Measurements from ENCODE around the gene ARRDC1. TPM values are rescaled to one million over a fixed set of nuclear protein-coding genes. Genes with fewer than 3 reads are reported as not detected.

The ARRDC1 gene
- total RNA-seq, 1 experiment from 2014 or later, result 47.1 TPM

DNA sequence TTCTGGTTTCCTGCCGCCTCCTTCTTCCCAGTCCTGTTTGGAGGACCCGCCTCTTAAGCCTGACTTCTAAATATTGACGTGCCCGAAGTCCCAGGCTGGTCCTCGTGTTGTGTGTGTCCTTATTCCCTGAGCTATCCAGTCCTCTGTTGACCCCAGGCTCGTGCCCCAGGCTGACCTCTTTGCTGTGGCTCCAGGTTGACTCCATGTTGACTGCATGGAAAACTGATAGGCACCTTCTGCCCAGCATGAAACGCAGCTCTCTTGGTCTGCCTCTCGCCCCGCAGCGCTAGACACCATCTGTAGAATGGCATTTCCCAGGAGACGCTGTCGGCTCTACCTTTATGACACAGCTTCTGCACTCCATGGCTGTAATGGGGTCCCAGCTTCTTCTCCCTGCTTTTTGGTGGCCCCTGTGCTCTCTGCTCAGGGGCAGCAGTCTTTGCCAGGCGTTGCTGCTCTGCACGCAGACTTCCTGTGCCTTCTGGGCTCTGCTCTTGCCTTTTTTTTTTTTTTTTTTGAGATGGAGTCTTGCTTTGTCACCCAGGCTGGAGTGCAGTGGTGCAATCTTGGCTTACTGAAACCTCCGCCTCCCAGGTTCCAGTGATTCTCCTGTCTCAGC is 41.7 kb downstream of the ARRDC1 start:
- Histone ChIP-seq H3K27me3 (ENCODE audit: control insufficient read depth, insufficient read depth, low read length) (no peaks in the 10 kb centered on the region), H3K9me3 (ENCODE audit: control insufficient read depth, insufficient read depth, low read depth, low read length) (no peaks in the 10 kb centered on the region), H3K27ac (ENCODE audit: low read length) (no peak overlapping the region), H3K36me3 (ENCODE audit: control insufficient read depth, insufficient read depth, low read length) (no peaks in the 10 kb centered on the region), H3K4me3 (ENCODE audit: low read depth in 2 of 2, low read length in 2 of 2) (no peak overlapping the region), H3K4me1 (ENCODE audit: control insufficient read depth, insufficient read depth, low read length) (no peaks in the 10 kb centered on the region)
- ChIA-PET POLR2A (no interaction called here), CTCF (interaction anchor here (0.6 kb wide), 1 partner anchor 43 kb away, joined by 3 read pairs; no protein-coding TSS in a partner anchor)
- TF ChIP-seq TCF7L2 (IDR thresholded peaks at IDR 0.05; ENCODE audit: low read depth, low read length) (no peak), POLR2AphosphoS5 (IDR thresholded peaks at IDR 0.05; ENCODE audit: low read depth, low read length) (no peak), SIN3A (IDR thresholded peaks at IDR 0.05; ENCODE audit: borderline replicate concordance, insufficient read depth, low read depth, low read length) (no peak)
- TF ChIP-seq, protein P1, sequence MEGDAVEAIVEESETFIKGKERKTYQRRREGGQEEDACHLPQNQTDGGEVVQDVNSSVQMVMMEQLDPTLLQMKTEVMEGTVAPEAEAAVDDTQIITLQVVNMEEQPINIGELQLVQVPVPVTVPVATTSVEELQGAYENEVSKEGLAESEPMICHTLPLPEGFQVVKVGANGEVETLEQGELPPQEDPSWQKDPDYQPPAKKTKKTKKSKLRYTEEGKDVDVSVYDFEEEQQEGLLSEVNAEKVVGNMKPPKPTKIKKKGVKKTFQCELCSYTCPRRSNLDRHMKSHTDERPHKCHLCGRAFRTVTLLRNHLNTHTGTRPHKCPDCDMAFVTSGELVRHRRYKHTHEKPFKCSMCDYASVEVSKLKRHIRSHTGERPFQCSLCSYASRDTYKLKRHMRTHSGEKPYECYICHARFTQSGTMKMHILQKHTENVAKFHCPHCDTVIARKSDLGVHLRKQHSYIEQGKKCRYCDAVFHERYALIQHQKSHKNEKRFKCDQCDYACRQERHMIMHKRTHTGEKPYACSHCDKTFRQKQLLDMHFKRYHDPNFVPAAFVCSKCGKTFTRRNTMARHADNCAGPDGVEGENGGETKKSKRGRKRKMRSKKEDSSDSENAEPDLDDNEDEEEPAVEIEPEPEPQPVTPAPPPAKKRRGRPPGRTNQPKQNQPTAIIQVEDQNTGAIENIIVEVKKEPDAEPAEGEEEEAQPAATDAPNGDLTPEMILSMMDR (IDR thresholded peaks at IDR 0.05), result no peak
- TF ChIP-seq, protein P2, sequence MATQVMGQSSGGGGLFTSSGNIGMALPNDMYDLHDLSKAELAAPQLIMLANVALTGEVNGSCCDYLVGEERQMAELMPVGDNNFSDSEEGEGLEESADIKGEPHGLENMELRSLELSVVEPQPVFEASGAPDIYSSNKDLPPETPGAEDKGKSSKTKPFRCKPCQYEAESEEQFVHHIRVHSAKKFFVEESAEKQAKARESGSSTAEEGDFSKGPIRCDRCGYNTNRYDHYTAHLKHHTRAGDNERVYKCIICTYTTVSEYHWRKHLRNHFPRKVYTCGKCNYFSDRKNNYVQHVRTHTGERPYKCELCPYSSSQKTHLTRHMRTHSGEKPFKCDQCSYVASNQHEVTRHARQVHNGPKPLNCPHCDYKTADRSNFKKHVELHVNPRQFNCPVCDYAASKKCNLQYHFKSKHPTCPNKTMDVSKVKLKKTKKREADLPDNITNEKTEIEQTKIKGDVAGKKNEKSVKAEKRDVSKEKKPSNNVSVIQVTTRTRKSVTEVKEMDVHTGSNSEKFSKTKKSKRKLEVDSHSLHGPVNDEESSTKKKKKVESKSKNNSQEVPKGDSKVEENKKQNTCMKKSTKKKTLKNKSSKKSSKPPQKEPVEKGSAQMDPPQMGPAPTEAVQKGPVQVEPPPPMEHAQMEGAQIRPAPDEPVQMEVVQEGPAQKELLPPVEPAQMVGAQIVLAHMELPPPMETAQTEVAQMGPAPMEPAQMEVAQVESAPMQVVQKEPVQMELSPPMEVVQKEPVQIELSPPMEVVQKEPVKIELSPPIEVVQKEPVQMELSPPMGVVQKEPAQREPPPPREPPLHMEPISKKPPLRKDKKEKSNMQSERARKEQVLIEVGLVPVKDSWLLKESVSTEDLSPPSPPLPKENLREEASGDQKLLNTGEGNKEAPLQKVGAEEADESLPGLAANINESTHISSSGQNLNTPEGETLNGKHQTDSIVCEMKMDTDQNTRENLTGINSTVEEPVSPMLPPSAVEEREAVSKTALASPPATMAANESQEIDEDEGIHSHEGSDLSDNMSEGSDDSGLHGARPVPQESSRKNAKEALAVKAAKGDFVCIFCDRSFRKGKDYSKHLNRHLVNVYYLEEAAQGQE (IDR thresholded peaks at IDR 0.05; ENCODE audit: insufficient read depth in 1 of 2, low read depth in 2 of 2, low read length in 1 of 2), result no peak
- intact Hi-C loops (cut with micrococcal nuclease; ENCODE audit: unreplicated experiment), result no loop called here
- no peak for ATAC-seq
- in situ Hi-C loops (cut with HindIII; ENCODE audit: low pct_unique_long_range_greater_than_20kb, low sequenced_read_pairs), result no loop called here
- BruUV-seq (replicated peaks), result no TSS peak
- DNase-seq (ENCODE audit: low read depth, low spot score), result no peak

DNA sequence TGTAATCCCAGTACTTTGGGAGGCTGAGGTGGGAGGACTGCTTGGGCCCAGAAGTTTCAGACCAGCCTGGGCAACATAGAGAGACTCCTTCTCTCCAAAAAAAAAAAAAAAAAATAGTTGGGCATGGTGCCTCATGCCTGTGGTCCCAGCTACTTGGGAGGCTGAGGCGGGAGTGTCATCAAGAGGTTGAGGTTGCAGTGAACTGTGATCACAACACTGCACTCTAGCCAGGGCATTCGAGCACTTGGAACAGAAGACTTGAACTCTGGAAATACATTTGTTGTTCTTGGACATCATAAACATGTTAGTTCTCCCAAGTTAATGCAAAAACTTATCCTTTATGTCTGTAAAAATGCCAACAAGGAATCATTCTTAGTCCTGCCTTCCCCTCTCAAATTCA is 42.9 kb downstream of the ARRDC1 start:
- H3K27ac ChIP-seq (ENCODE audit: low read length), result no peak overlapping the region
- ChIA-PET POLR2A (no interaction called here), CTCF (no interaction called here)
- H3K4me3 ChIP-seq (ENCODE audit: low read depth in 2 of 2, low read length in 2 of 2), result no peak overlapping the region
- no peaks in the 10 kb centered on the region for H3K9me3 ChIP-seq (ENCODE audit: control insufficient read depth, insufficient read depth, low read depth, low read length)
- in situ Hi-C loops (cut with HindIII; ENCODE audit: low pct_unique_long_range_greater_than_20kb, low sequenced_read_pairs), result no loop called here
- TF ChIP-seq TCF7L2 (IDR thresholded peaks at IDR 0.05; ENCODE audit: low read depth, low read length) (no peak), POLR2AphosphoS5 (IDR thresholded peaks at IDR 0.05; ENCODE audit: low read depth, low read length) (no peak), SIN3A (IDR thresholded peaks at IDR 0.05; ENCODE audit: borderline replicate concordance, insufficient read depth, low read depth, low read length) (no peak)
- TF ChIP-seq, protein P2 (IDR thresholded peaks at IDR 0.05; ENCODE audit: insufficient read depth in 1 of 2, low read depth in 2 of 2, low read length in 1 of 2), result no peak
- TF ChIP-seq, protein P1 (IDR thresholded peaks at IDR 0.05), result no peak
- DNase-seq (ENCODE audit: low read depth, low spot score) (no peak), ATAC-seq (no peak)
- intact Hi-C loops (cut with micrococcal nuclease; ENCODE audit: unreplicated experiment), result no loop called here
- no peaks in the 10 kb centered on the region for H3K4me1 ChIP-seq (ENCODE audit: control insufficient read depth, insufficient read depth, low read length)
- no TSS peak for BruUV-seq (replicated peaks)
- H3K27me3 ChIP-seq (ENCODE audit: control insufficient read depth, insufficient read depth, low read length), result no peaks in the 10 kb centered on the region
- H3K36me3 ChIP-seq (ENCODE audit: control insufficient read depth, insufficient read depth, low read length), result no peaks in the 10 kb centered on the region
